HepG2 (cell line): ENCODE results near the gene INTS3. TPM values are rescaled to one million over a fixed set of nuclear protein-coding genes. Genes with fewer than 3 reads are reported as not detected.

ENCODE experiments used
- ARID2 ChIP-seq: sonication (generic); formaldehyde crosslinking; IDR thresholded peaks from 2 replicates; pipeline ENCODE4 v1.8.1; 2022; ENCODE audit warnings: mild to moderate bottlenecking, missing genetic modification reagents, borderline replicate concordance
- BORCS8-MEF2B ChIP-seq: sonication (generic); formaldehyde crosslinking; IDR thresholded peaks from 2 replicates; pipeline ENCODE4 v1.8.0; 2022; ENCODE audit warnings: mild to moderate bottlenecking, missing genetic modification reagents
- KLF11 ChIP-seq: IDR thresholded peaks from 2 replicates; pipeline ENCODE4 v1.6.1; 2016; ENCODE audit warnings: missing compliant biosample characterization
- KMT2B ChIP-seq: IDR thresholded peaks from 2 replicates; pipeline ENCODE4 v1.6.1; 2016; ENCODE audit warnings: missing genetic modification reagents, missing compliant biosample characterization
- MAZ ChIP-seq, 2 experiments: sonication (generic) in 1 of 2; formaldehyde crosslinking in 1 of 2; IDR thresholded peaks; 2 replicates each; pipeline versions ENCODE4 v1.5.0 to v1.6.1; 2012 to 2020; ENCODE audit warnings: low read depth in 2 of 2, mild to moderate bottlenecking in 2 of 2, borderline replicate concordance in 1 of 2, improper control_type of control experiment in 1 of 2, low read length in 1 of 2, missing genetic modification reagents in 1 of 2, moderate library complexity in 1 of 2
- NFYB ChIP-seq: sonication (generic); formaldehyde crosslinking; IDR thresholded peaks from 2 replicates; pipeline ENCODE4 v1.4.0; 2020; ENCODE audit warnings: missing genetic modification reagents
- PHF21A ChIP-seq: sonication (generic); formaldehyde crosslinking; IDR thresholded peaks from 2 replicates; pipeline ENCODE4 v1.5.0; 2020; ENCODE audit warnings: mild to moderate bottlenecking, missing genetic modification reagents
- PHF8 ChIP-seq: sonication (generic); formaldehyde crosslinking; IDR thresholded peaks from 2 replicates; pipeline ENCODE4 v1.5.0; 2020; ENCODE audit warnings: missing genetic modification reagents
- RBM39 ChIP-seq: fragments of 200-400 bp; formaldehyde crosslinking; IDR thresholded peaks from one replicate; pipeline ENCODE4 v1.6.1; 2018; ENCODE audit warnings: antibody characterized with exemption, mild to moderate bottlenecking, low read depth, low read length; ENCODE audit not compliant: poor library complexity, severe bottlenecking
- SMAD9 ChIP-seq: sonication (generic); formaldehyde crosslinking; IDR thresholded peaks from 2 replicates; pipeline ENCODE4 v1.5.1; 2020; ENCODE audit warnings: mild to moderate bottlenecking, missing genetic modification reagents
- ZBTB4 ChIP-seq: sonication (generic); formaldehyde crosslinking; IDR thresholded peaks from 2 replicates; pipeline ENCODE4 v1.4.0; 2020; ENCODE audit warnings: missing genetic modification reagents, mild to moderate bottlenecking, borderline replicate concordance
- ZNF263 ChIP-seq: sonication (generic); formaldehyde crosslinking; IDR thresholded peaks from 2 replicates; pipeline ENCODE4 v1.4.0; 2020; ENCODE audit warnings: missing genetic modification reagents
- ZNF432 ChIP-seq: sonication (generic); formaldehyde crosslinking; IDR thresholded peaks from 2 replicates; pipeline ENCODE4 v1.5.0; 2020; ENCODE audit warnings: missing genetic modification reagents, mild to moderate bottlenecking, borderline replicate concordance
- ZNF607 ChIP-seq: sonication (generic); formaldehyde crosslinking; IDR thresholded peaks from 2 replicates; pipeline ENCODE4 v1.5.1; 2020; ENCODE audit warnings: missing genetic modification reagents, mild to moderate bottlenecking, borderline replicate concordance
- ZNF672 ChIP-seq: sonication (generic); formaldehyde crosslinking; IDR thresholded peaks from 2 replicates; pipeline ENCODE4 v1.8.1; 2022; ENCODE audit warnings: missing genetic modification reagents
- ZNF709 ChIP-seq: sonication (generic); formaldehyde crosslinking; IDR thresholded peaks from 2 replicates; pipeline ENCODE4 v1.5.0; 2020; ENCODE audit warnings: mild to moderate bottlenecking, missing genetic modification reagents
- ZNF839 ChIP-seq: sonication (generic); formaldehyde crosslinking; IDR thresholded peaks from 2 replicates; pipeline ENCODE4 v1.4.0; 2020; ENCODE audit warnings: missing genetic modification reagents, mild to moderate bottlenecking, borderline replicate concordance
- polyA plus RNA-seq, 8 experiments: library from polyadenylated mRNA; depleted of rRNA in 3 of 8; stranded (reverse) in 7 of 8; unstranded in 1 of 8; fragments of >200 nt; fragmentation: Illumina TruSeq in 4 of 8; extraction: Trizol in 4 of 8; gene quantifications; 2 replicates each; pipeline versions ENCODE4 v1.2.1 to v1.2.3, GENCODE V29; 2011 to 2016; ENCODE audit warnings: low read depth in 4 of 8, missing spikeins in 1 of 8, mixed read lengths in 1 of 8; ENCODE audit not compliant: insufficient read depth in 1 of 8
- total RNA-seq, 5 experiments: library from RNA; depleted of rRNA; stranded (reverse); fragments of >200 nt; fragmentation: Illumina TruSeq; extraction: Trizol; gene quantifications; 2 replicates each; pipeline ENCODE4 v1.2.3, GENCODE V29; 2016; ENCODE audit warnings: low read depth in 1 of 5
- TF ChIP-seq, protein P1 (sequence below): sonication (generic); formaldehyde crosslinking; IDR thresholded peaks from 2 replicates; pipeline ENCODE4 v1.5.0; 2020; ENCODE audit warnings: mild to moderate bottlenecking, missing genetic modification reagents
- TF ChIP-seq, protein P2 (sequence below): sonication (generic); formaldehyde crosslinking; IDR thresholded peaks from 2 replicates; pipeline ENCODE4 v1.5.0; 2020; ENCODE audit warnings: missing genetic modification reagents
- TF ChIP-seq, protein P3 (sequence below): sonication (generic); formaldehyde crosslinking; IDR thresholded peaks from 2 replicates; pipeline ENCODE4 v1.4.0; 2020; ENCODE audit warnings: missing genetic modification reagents

Gene INTS3
- total and polyA plus RNA-seq, 2 of the 13 experiments (the other 11 are each of a cell fraction or from before 2014, with no cell fraction given) = 17.2 to 27.2 TPM

DNA sequence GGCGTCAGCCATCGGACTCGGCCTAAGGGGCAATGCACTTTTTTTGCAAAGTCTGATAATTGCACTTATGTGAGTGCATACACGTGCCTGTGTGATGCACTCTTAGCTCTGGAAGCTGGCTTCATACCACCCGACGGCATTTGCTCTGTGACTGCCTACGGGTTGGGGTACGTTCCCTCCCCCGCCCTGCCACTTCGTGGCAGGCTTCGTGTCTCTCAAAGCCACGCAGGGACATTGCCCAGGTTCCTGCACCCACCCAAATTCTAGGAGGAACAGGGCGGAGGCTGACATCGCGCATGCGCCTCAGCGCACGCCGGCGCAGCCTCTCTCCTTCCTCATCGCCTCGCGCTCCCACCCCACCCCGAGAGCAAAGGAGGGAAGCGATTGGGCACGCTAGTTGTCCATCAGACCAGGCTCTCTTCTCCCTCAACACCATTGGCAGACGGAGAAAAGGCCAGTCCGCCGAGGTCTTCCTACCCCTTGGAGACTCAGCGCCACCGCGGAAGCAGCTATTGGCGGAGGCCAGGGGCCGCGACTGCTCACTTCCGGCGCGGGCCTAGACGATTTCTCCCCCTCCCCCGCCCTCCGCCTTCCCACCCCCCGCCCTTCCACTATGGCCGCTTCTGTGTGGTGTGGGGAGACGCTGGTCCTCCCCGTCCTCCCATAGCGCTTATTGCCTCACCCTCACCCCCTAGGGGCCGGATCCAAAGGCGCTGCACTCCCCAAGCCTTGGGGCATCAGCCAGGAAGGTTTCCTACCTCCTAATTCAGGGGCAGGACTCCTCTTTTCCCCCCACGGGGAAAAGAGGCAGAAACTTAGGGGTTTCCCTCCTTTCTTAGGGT, at the start of gene INTS3 (continued):
- TF ChIP-seq ZNF709 (CRISPR knock-in tag) (no peak), SMAD9 (CRISPR knock-in tag) (no peak), BORCS8-MEF2B (CRISPR knock-in tag) (peak; percentile 44), ZNF672 (CRISPR knock-in tag) (no peak), ZNF839 (CRISPR knock-in tag) (0 out of 2 replicates have a peak, but pooled peaks have one; percentile 71), PHF21A (no peak), PHF8 (CRISPR knock-in tag) (peak; percentile 80), MAZ (IDR thresholded peaks at IDR 0.05; ENCODE audit: borderline replicate concordance, low read depth, low read length) (peak; percentile 91), MAZ (CRISPR knock-in tag; IDR thresholded peaks at IDR 0.05; ENCODE audit: low read depth) (peak; percentile 73; the same call in 1 of the 2 replicates), ARID2 (no peak), ZBTB4 (CRISPR knock-in tag) (0 out of 2 replicates have a peak, but pooled peaks have one; percentile 34), ZNF263 (peak; percentile 93), KMT2B (no peak; the same call in none of the 2 replicates), ZNF607 (CRISPR knock-in tag) (peak; percentile 69; the same call in 1 of the 2 replicates), RBM39 (peak; percentile 24), KLF11 (no peak), ZNF432 (CRISPR knock-in tag) (no peak), NFYB (CRISPR knock-in tag) (peak; percentile 93)
- TF ChIP-seq, protein P1, sequence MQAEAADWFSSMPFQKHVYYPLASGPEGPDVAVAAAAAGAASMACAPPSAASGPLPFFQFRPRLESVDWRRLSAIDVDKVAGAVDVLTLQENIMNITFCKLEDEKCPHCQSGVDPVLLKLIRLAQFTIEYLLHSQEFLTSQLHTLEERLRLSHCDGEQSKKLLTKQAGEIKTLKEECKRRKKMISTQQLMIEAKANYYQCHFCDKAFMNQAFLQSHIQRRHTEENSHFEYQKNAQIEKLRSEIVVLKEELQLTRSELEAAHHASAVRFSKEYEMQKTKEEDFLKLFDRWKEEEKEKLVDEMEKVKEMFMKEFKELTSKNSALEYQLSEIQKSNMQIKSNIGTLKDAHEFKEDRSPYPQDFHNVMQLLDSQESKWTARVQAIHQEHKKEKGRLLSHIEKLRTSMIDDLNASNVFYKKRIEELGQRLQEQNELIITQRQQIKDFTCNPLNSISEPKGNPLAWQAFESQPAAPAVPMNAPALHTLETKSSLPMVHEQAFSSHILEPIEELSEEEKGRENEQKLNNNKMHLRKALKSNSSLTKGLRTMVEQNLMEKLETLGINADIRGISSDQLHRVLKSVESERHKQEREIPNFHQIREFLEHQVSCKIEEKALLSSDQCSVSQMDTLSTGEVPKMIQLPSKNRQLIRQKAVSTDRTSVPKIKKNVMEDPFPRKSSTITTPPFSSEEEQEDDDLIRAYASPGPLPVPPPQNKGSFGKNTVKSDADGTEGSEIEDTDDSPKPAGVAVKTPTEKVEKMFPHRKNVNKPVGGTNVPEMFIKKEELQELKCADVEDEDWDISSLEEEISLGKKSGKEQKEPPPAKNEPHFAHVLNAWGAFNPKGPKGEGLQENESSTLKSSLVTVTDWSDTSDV (CRISPR knock-in tag) = peak; percentile 83; the same call in 1 of the 2 replicates
- TF ChIP-seq, protein P2, sequence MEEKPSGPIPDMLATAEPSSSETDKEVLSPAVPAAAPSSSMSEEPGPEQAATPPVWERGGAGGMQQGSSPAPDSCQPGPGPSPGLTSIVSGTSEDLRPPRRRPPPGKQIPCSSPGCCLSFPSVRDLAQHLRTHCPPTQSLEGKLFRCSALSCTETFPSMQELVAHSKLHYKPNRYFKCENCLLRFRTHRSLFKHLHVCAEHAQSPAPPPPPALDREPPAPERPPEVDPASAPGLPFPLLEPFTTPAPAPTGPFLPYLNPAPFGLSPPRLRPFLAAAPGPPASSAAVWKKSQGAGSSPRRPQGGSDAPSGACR (CRISPR knock-in tag) = no peak
- TF ChIP-seq, protein P3, sequence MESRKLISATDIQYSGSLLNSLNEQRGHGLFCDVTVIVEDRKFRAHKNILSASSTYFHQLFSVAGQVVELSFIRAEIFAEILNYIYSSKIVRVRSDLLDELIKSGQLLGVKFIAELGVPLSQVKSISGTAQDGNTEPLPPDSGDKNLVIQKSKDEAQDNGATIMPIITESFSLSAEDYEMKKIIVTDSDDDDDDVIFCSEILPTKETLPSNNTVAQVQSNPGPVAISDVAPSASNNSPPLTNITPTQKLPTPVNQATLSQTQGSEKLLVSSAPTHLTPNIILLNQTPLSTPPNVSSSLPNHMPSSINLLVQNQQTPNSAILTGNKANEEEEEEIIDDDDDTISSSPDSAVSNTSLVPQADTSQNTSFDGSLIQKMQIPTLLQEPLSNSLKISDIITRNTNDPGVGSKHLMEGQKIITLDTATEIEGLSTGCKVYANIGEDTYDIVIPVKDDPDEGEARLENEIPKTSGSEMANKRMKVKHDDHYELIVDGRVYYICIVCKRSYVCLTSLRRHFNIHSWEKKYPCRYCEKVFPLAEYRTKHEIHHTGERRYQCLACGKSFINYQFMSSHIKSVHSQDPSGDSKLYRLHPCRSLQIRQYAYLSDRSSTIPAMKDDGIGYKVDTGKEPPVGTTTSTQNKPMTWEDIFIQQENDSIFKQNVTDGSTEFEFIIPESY (CRISPR knock-in tag) = peak; percentile 12; the same call in 1 of the 2 replicates
